Measurements from ENCODE around the gene ERMAP.

ERMAP gene

DNA sequence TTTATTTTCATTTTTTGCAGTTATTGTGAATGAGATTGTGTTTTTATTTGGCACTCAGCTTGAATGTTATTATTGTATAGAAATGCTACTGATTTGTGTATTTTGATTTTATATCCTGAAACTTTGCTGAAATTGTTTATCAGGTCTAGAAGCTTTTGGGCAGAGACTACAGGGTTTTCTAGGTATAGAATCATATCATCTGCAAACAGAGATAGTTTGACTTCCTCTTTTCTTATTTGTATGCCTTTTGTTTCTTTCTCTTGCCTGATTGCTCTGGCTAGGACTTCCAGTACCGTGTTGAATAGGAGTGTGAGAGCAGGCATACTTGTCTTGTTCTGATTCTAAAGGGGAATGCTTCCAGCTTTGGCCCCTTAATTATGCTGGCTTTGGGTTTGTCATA is 56.7 kb downstream of the ERMAP start:
- TF ChIP-seq, protein P1, sequence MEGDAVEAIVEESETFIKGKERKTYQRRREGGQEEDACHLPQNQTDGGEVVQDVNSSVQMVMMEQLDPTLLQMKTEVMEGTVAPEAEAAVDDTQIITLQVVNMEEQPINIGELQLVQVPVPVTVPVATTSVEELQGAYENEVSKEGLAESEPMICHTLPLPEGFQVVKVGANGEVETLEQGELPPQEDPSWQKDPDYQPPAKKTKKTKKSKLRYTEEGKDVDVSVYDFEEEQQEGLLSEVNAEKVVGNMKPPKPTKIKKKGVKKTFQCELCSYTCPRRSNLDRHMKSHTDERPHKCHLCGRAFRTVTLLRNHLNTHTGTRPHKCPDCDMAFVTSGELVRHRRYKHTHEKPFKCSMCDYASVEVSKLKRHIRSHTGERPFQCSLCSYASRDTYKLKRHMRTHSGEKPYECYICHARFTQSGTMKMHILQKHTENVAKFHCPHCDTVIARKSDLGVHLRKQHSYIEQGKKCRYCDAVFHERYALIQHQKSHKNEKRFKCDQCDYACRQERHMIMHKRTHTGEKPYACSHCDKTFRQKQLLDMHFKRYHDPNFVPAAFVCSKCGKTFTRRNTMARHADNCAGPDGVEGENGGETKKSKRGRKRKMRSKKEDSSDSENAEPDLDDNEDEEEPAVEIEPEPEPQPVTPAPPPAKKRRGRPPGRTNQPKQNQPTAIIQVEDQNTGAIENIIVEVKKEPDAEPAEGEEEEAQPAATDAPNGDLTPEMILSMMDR (IDR thresholded peaks at IDR 0.05; ENCODE audit: low read length, missing control alignments): no peak
- no peak for DNase-seq (ENCODE audit: low read depth)
- no peak overlapping the region for H3K4me3 ChIP-seq (replicated peaks; ENCODE audit: low read depth, low read length)

- H3K4me3 ChIP-seq (replicated peaks; ENCODE audit: low read depth, low read length): no peak overlapping the region
- no peak for DNase-seq (ENCODE audit: low read depth)
- TF ChIP-seq, protein P1 (IDR thresholded peaks at IDR 0.05; ENCODE audit: low read length, missing control alignments): no peak
Observed at GRCh38 chr1:42876009-42876408, 59.1 kb downstream of the ERMAP start.

DNA sequence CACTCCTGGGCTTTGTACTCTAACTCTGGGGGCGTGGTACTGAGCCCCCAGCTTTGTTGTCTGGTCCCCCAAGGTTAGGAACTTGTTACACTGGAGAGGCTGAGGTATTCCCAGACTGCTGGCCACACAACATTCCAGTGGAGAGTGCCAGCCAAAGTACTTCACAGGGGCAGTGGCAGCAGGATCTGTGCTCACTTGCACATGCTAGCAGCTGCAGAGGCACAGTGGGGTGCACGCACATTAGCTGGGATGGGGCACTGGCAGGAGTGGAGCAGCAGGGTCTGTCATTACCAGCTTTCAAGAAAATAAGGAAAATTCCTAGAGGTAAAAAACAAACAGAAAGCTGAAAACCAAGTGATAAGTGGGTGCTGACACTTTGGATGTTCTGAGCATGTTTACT is 60.5 kb downstream of the ERMAP start:
- DNase-seq (ENCODE audit: low read depth): no peak
- TF ChIP-seq, protein P1 (IDR thresholded peaks at IDR 0.05; ENCODE audit: low read length, missing control alignments): no peak
- no peak overlapping the region for H3K4me3 ChIP-seq (replicated peaks; ENCODE audit: low read depth, low read length)

GRCh38 chr1:42880384-42880783 is 63.5 kb downstream of the ERMAP start:
- TF ChIP-seq, protein P1 (IDR thresholded peaks at IDR 0.05; ENCODE audit: low read length, missing control alignments): no peak
- DNase-seq (ENCODE audit: low read depth): no peak

GRCh38 chr1:42886046-42886739 is 69.3 kb downstream of the ERMAP start:
- no peak overlapping the region for H3K4me3 ChIP-seq (replicated peaks; ENCODE audit: low read depth, low read length)
- TF ChIP-seq, protein P1 (IDR thresholded peaks at IDR 0.05; ENCODE audit: low read length, missing control alignments): no peak
- no peak for DNase-seq (ENCODE audit: low read depth)

More at GRCh38 chr1:42880384-42880783, 63.5 kb downstream of the ERMAP start:
- H3K4me3 ChIP-seq (replicated peaks; ENCODE audit: low read depth, low read length): no peak overlapping the region

DNA sequence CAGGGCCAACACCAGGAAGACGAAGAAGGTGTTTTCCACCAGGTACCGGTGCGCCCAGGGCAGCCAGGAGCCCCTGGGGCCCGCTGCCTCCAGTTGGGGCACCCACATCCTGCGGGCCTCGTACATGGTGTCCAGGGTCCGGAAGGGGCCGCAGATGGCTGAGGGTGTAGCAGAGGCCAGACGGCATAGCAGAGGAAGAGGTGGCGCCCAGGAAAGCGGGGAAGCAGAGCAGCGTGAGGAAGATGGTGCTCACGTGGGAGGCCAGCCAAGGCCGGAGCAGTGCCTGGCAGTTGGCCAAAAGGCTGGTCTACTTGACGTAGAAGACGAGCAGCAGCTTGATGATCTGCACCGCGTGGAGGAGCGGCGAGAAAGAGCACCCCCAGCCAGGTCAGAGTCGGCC is 69.9 kb downstream of the ERMAP start:
- TF ChIP-seq, protein P1 (IDR thresholded peaks at IDR 0.05; ENCODE audit: low read length, missing control alignments): no peak
- H3K4me3 ChIP-seq (replicated peaks; ENCODE audit: low read depth, low read length): no peak overlapping the region
- peak; percentile 14 for DNase-seq (ENCODE audit: low read depth)

DNA sequence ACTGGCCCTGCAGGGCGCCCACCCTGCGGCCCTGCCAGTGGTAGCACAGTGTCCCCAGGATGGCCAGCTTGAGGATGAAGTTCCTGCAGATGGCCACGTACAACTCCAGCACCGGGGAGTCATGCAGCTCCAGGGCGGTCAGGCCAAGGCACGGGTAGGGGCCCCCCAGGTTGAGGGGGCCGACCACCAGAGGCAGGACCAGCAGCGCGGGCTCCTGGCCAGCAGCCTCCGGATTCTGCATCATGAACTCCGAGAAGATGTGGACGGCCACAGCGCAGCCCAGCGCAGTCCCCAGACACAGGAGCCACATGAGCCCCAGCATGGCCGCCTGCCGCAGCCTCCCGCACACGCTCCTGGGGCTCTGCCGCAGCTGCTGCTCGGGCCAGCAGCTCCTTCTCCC is 70.4 kb downstream of the ERMAP start:
- H3K4me3 ChIP-seq (replicated peaks; ENCODE audit: low read depth, low read length): no peak overlapping the region
- TF ChIP-seq, protein P1 (IDR thresholded peaks at IDR 0.05; ENCODE audit: low read length, missing control alignments): no peak
- DNase-seq (ENCODE audit: low read depth): no peak
